Nephron progenitor cell (in vitro differentiated cells): Measurements from ENCODE around the gene HTR5A.

Experiments
- DNase-seq: peaks from one replicate; pipeline ENCODE4 v3.0.0; 2021
- H3K27ac Mint-ChIP-seq: 2 replicates; pipeline ENCODE4 v1.8.0; 2021; ENCODE audit warnings: mild to moderate bottlenecking, moderate library complexity, mixed read lengths
- H3K27me3 Mint-ChIP-seq: 2 replicates; pipeline ENCODE4 v1.8.0; 2021; ENCODE audit warnings: mild to moderate bottlenecking, low read depth, mixed read lengths; ENCODE audit not compliant: poor library complexity
- H3K36me3 Mint-ChIP-seq: 2 replicates; pipeline ENCODE4 v1.8.0; 2021; ENCODE audit warnings: low read depth, mixed read lengths
- H3K4me1 Mint-ChIP-seq: 2 replicates; pipeline ENCODE4 v1.8.0; 2021; ENCODE audit warnings: mixed read lengths
- H3K4me3 Mint-ChIP-seq: 2 replicates; pipeline ENCODE4 v1.8.0; 2021; ENCODE audit warnings: mild to moderate bottlenecking, moderate library complexity, mixed read lengths
- H3K9me3 Mint-ChIP-seq: 2 replicates; pipeline ENCODE4 v1.8.0; 2021; ENCODE audit warnings: mild to moderate bottlenecking, moderate library complexity, mixed read lengths
- TF ChIP-seq, protein P1 (sequence below): fragments of 200-600 bp; sonication (generic); IDR thresholded peaks from 2 replicates; pipeline ENCODE4 v1.5.0; 2021; ENCODE audit warnings: antibody characterized with exemption

Gene HTR5A

DNA sequence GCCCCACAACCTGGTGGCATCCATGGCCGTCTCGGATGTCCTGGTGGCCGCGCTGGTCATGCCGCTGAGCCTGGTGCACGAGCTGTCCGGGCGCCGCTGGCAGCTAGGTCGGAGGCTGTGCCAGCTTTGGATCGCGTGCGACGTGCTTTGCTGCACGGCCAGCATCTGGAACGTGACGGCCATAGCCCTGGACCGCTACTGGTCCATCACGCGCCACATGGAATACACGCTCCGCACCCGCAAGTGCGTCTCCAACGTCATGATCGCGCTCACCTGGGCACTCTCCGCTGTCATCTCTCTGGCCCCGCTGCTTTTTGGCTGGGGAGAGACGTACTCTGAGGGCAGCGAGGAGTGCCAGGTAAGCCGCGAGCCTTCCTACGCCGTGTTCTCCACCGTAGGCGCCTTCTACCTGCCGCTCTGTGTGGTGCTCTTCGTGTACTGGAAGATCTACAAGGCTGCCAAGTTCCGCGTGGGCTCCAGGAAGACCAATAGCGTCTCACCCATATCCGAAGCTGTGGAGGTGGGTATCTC, 1.1 kb downstream of the HTR5A start:
- Mint-ChIP-seq H3K4me1 (no peaks in the 10 kb centered on the region), H3K27ac (no peak overlapping the region), H3K9me3 (no peaks in the 10 kb centered on the region), H3K4me3 (no peak overlapping the region), H3K27me3 (peaks cover 65% of the 10 kb centered on the region), H3K36me3 (no peaks in the 10 kb centered on the region)
- TF ChIP-seq, protein P1, sequence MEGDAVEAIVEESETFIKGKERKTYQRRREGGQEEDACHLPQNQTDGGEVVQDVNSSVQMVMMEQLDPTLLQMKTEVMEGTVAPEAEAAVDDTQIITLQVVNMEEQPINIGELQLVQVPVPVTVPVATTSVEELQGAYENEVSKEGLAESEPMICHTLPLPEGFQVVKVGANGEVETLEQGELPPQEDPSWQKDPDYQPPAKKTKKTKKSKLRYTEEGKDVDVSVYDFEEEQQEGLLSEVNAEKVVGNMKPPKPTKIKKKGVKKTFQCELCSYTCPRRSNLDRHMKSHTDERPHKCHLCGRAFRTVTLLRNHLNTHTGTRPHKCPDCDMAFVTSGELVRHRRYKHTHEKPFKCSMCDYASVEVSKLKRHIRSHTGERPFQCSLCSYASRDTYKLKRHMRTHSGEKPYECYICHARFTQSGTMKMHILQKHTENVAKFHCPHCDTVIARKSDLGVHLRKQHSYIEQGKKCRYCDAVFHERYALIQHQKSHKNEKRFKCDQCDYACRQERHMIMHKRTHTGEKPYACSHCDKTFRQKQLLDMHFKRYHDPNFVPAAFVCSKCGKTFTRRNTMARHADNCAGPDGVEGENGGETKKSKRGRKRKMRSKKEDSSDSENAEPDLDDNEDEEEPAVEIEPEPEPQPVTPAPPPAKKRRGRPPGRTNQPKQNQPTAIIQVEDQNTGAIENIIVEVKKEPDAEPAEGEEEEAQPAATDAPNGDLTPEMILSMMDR: no peak
- DNase-seq: no peak

DNA sequence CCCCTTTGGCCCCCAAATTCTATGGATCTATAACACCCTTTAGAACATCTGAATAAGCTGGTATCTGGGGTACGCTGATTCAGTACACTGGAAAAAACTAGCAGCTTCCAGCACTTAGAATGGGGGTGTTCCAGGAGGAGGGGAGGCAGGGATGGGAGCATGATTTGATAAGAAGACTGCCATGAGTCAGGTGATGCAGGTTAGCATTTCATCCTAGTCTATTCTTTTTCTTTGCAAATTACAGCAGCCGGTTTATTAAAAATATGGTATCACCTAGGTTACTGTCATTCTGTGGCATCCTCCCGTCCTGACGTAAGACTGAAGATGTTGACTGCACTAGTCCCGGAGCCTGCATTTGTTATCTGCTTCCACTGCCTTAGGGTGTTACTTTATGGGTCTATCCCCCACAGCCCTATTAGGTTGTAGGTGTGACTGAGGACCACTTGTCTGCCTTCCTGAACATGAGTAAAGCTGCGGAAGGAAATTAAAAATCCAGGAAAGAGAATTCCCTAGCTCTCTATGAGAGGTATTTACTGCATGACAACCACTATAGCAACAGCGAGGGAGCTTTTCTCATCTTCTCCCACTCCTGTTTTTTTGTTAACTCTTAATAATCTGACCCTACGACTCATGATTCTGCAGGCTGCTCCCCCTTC, 1.9 kb downstream of the HTR5A start:
- no peak overlapping the region for H3K4me3 Mint-ChIP-seq
- peaks cover 69% of the 10 kb centered on the region for H3K27me3 Mint-ChIP-seq
- DNase-seq: no peak
- H3K4me1 Mint-ChIP-seq: no peaks in the 10 kb centered on the region
- no peak overlapping the region for H3K27ac Mint-ChIP-seq
- H3K9me3 Mint-ChIP-seq: no peaks in the 10 kb centered on the region
- H3K36me3 Mint-ChIP-seq: no peaks in the 10 kb centered on the region
- TF ChIP-seq, protein P1: no peak

DNA sequence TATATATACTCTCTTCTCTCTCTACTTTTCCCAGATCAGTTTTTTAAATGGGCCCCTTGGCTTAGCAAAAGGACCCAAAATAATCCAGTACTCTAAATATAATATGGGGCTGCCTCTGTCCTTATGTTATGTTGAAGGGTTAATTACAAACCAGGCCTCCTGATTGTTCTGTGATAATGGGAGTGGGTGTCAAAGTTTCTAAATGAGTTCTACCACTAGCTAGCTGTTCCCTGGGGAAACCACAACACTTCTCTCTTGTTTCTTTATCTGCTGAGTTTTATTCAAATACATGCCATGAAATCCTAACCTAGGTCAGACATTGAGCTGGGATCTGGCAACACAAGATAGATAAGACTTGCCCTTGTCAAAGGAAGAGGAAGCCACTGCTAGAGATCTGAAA, 3.8 kb downstream of the HTR5A start:
- no peak overlapping the region for H3K27ac Mint-ChIP-seq
- H3K27me3 Mint-ChIP-seq: peaks cover 71% of the 10 kb centered on the region
- DNase-seq: no peak
- H3K9me3 Mint-ChIP-seq: no peaks in the 10 kb centered on the region
- no peaks in the 10 kb centered on the region for H3K4me1 Mint-ChIP-seq
- no peaks in the 10 kb centered on the region for H3K36me3 Mint-ChIP-seq
- H3K4me3 Mint-ChIP-seq: no peak overlapping the region
- TF ChIP-seq, protein P1: no peak

DNA sequence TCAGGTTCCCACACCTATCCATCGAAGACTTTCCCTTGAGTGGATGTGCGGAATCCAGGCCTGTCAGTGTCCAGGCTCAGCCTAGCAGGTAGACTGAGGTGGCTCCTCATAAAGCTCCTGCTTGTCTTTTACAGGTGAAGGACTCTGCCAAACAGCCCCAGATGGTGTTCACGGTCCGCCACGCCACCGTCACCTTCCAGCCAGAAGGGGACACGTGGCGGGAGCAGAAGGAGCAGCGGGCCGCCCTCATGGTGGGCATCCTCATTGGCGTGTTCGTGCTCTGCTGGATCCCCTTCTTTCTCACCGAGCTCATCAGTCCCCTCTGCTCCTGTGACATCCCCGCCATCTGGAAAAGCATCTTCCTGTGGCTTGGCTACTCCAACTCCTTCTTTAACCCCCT, 13.9 kb downstream of the HTR5A start:
- peaks cover 11% of the 10 kb centered on the region for H3K9me3 Mint-ChIP-seq
- TF ChIP-seq, protein P1: no peak
- H3K4me3 Mint-ChIP-seq: no peak overlapping the region
- peaks cover 14% of the 10 kb centered on the region for H3K4me1 Mint-ChIP-seq
- H3K36me3 Mint-ChIP-seq: no peaks in the 10 kb centered on the region
- no peak for DNase-seq
- peaks cover 27% of the 10 kb centered on the region for H3K27me3 Mint-ChIP-seq
- no peak overlapping the region for H3K27ac Mint-ChIP-seq

DNA sequence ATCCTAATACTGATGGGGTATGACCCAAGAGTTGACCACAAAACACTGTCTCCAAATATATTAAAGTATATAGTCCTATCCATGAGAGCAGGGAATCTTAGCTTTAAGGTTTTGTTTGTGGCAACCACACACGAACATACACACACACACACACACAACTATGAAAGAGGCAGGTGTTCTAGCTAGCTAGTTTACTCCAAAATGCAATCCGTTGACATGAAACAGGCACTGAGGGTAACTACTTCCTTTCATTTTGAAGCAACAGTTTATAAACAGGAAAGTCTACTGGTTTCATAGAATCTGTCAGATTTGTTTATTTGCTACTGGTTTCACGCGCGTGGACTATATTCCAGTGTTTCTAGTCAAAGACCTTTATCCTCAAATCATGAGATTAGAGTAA, 14.8 kb downstream of the HTR5A start:
- H3K36me3 Mint-ChIP-seq: no peaks in the 10 kb centered on the region
- H3K9me3 Mint-ChIP-seq: peaks cover 11% of the 10 kb centered on the region
- no peak overlapping the region for H3K4me3 Mint-ChIP-seq
- TF ChIP-seq, protein P1: no peak
- no peak for DNase-seq
- peaks cover 14% of the 10 kb centered on the region for H3K4me1 Mint-ChIP-seq
- H3K27me3 Mint-ChIP-seq: peaks cover 18% of the 10 kb centered on the region
- H3K27ac Mint-ChIP-seq: no peak overlapping the region

DNA sequence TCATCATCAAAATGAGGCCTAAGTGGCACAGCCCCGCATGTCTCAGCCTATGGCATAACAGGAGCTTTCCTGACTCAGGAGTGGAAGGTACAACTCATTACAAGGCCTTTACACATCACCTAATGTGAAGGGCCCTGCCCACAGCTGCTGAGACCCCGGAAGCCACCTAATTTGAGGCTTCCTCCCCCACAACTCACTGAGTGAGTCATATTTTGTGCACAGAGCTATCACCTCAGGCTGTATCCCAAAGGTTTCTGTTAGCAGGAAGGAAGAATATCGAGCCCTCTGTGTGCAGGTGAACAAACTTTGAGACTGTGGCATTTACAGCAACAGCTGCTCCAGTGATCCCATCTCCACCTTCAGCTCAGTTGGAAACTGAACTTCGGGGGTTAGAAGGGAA, 20.6 kb downstream of the HTR5A start:
- H3K4me1 Mint-ChIP-seq: peaks cover 6% of the 10 kb centered on the region
- no peak for DNase-seq
- peaks cover 3% of the 10 kb centered on the region for H3K9me3 Mint-ChIP-seq
- TF ChIP-seq, protein P1: no peak
- H3K27me3 Mint-ChIP-seq: peaks cover 18% of the 10 kb centered on the region
- no peak overlapping the region for H3K4me3 Mint-ChIP-seq
- no peaks in the 10 kb centered on the region for H3K36me3 Mint-ChIP-seq
- H3K27ac Mint-ChIP-seq: no peak overlapping the region
